NB4 (cell line): Measurements from ENCODE around the gene CSNK2A1.

Experiments
- MYC ChIP-seq: IDR thresholded peaks from 2 replicates; pipeline ENCODE4 v1.6.1; 2011; ENCODE audit warnings: low read depth, low read length
- TF ChIP-seq, protein P1 (sequence below): IDR thresholded peaks from one replicate; pipeline ENCODE4 v1.5.1; 2012; ENCODE audit warnings: low read depth, low read length

- TF ChIP-seq, protein P1, sequence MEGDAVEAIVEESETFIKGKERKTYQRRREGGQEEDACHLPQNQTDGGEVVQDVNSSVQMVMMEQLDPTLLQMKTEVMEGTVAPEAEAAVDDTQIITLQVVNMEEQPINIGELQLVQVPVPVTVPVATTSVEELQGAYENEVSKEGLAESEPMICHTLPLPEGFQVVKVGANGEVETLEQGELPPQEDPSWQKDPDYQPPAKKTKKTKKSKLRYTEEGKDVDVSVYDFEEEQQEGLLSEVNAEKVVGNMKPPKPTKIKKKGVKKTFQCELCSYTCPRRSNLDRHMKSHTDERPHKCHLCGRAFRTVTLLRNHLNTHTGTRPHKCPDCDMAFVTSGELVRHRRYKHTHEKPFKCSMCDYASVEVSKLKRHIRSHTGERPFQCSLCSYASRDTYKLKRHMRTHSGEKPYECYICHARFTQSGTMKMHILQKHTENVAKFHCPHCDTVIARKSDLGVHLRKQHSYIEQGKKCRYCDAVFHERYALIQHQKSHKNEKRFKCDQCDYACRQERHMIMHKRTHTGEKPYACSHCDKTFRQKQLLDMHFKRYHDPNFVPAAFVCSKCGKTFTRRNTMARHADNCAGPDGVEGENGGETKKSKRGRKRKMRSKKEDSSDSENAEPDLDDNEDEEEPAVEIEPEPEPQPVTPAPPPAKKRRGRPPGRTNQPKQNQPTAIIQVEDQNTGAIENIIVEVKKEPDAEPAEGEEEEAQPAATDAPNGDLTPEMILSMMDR, result no peak
- no peak for TF ChIP-seq MYC
These were observed 99.5 kb downstream of the CSNK2A1 start for GRCh38 chr20:444117-444516.
